Stimulated activated CD4-positive, alpha-beta T cell treated with anti-CD3 and anti-CD28 coated beads, Interleukin-4, amount 100 ng/mL, for 1 hour (primary cell): ENCODE results near the gene SSPN.
A peak's percentile ranks its signal among the peaks of the same experiment; 100 is the strongest.

Source experiments
- DNase-seq: peaks from one replicate; pipeline ENCODE4 v3.0.0-alpha.2; 2020

SSPN gene

DNA sequence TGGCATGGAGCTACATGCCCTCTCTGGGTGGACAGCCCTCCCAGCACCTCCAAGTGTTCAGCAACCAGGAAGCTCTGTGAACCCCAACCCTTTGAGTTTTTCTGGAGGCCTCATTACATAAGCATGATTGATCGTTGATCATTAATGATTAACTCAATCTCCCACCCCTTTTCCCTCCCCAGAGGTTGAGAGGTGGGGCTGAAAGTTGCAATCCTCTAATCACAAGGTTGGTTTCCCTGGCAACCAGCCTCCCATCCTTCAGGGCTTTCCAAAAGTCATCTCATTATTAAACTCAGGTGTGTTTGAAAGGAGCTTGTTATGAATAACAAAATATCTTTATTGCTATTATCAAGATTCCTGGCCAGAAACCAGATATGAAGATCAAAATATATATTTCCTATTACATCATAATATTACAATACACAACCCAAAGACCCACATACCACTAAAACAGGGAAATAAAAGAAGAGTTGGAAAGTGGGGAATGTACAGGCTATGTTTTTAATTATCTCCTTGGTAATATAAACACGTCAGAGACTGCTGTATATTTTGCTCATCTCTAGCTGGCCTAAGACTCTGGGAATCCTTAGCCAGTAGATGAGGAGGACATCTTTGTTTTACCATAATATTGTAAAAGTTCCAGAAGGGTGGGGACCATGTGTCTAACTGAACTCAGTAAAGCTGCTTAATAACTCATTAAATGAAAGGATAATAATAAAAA is 73.6 kb downstream of the SSPN start:
- DNase-seq, result no peak

DNA sequence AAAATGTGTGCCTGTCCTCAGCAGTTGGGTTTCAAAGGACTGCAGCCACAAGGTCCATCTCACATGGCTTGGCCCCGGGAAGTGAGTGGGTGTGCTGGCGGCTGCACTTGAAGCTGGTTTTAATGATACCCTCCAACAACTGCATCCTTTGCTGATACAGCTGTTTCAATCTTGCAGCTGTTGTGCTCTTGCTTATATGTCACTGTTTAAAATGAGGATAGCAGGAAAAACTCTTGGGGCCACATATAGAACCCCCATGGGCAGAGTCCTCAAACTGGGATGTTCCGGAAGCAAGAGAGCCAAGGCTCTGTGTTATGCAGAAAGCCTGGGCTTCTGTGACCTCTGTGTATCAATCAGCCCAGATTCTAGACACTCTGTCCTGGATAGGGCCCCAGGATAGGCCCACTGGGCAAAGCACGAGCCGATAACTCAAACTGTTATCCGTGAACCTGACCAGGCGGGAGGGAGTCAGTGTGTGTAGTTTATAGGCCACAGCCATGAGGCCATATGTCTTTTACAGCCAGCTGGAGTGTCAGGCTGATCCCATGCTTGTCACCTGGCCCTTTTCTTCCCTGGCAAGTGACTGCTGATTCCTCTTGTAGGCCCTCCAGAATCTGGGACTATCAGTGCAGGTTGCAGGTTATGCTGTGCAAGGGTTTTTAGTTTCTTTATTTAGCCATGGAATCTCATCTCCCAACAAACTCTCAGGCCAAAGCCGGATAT is 74.3 kb downstream of the SSPN start:
- DNase-seq, result no peak

DNA sequence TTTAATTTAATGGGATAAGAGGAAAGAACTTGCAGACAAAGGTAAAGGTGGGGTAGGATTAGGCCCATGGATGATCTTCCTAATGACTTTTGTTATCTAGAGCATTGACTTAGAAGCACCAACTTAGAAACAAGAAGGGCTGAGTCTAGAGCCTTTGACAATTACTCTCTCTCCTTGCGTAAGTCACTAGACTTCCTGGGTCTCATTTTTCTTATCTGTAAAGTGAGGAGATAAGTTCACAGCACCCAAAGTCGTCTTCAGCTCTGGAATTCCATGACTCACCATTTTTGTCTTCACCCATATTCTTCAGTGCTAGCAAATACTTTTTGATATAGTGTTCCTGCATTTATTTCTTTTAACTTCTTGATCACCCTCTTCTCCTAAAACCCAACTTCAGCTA is 75.7 kb downstream of the SSPN start:
- no peak for DNase-seq

DNA sequence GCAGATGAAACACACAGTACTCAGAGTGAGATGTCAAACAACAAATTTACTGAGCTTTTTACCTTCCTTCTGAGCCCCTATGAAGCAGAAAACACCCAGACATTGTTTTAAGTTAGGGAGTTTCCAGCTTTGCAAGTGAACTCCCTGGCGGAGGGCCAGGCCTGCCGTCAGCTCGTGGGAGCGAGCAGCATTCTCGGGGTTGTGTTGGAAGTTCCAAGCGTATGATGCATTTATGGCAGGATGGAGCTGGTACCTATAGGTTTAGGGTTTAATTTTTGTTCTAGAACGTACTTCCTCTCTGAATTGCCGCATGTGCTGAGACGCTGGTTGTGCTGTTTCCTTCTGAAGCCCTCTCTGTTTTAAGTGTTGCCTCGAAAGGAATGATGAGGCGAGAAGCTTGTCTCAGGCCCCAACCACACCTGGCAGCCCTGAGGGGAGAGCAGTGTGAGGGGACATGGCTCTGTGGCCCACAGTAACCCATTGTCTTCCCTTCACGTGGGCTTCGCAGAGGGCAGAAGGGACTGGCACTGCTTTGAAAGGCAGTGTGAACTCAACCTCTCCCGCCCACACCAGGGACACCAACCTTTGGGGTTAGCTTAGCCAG is 76.6 kb downstream of the SSPN start:
- DNase-seq, result peak; percentile 45

DNA sequence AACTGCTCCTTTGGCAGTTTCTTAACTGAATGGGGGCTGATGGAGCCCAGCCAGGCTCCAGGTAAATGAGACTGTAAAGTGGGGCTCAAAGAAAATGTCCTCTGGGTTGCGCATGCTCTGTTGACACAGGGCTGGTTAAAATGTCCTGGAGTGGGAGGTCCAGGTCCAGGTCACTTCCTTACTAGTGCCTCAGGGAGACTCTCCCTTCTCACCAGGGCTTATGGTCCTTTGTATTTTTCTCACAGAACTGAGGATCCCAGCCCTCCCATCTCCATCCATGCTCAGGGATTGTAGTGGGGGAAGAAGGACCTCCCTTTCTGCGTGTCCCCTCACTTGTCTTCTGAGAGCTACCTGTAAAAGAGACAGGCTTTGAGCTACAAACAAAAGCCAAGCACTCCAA is 77.5 kb downstream of the SSPN start:
- no peak for DNase-seq

DNA sequence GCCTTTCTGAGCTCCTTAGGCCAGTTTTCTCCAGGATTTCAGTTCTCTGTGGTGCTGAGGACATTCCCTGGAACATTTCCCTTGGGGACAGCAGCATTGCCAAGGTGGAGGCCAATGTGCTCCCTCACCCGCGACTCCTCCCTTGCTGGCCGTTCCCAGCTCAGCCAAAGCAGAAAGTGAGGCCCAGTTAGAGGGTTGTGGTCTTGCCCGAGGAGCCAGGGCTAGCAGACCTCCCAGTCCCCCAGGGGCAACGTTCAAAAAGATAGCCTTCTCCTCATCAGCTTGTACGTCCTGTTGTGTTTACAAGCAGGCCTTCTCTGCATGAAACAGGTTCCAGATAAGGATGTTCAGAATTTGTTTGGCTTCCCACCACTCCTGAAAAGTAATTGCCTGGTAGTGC is 78.4 kb downstream of the SSPN start:
- DNase-seq, result no peak

DNA sequence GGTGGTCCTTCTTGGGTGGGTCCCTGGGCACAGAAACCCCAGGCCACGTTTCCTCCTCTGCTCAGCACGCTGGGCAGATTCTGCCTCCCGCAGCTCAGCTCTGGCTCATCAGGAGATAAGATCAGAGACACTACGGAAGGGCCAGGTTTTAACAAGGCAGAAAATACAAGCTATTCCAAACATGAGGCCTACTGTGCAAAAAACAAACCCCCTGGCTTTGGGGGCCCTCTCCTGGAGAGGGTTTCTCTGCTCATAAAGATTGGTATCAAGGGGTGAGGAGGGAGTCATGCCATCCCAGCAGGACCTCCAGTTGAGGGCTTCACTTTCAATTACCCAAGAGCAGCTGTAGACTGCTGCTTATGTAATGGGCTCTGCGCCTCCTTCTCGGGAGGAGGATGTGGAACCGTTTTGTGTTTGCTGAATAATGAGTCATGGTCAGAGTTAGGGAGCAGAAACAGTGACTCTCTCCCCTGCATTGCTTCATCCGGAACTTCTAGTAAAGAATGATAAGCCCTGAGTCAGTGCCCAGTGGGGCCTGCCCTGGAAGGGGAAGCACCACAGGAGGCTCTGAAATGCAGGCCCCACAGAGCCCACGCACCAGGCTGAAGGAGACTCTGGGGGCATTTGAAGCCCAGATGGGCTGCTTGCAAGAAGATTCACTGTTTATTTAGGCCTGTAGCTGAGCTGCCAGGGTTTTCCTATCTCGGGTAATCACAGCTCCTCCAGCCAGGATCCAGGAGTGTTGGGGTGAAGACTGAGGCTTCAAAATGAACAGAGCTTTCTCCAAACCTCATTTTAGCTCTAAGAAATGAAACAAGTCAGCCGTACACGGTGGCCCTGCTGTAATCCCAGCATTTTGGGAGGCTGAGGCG is 79.3 kb downstream of the SSPN start:
- DNase-seq, result peak; percentile 29

DNA sequence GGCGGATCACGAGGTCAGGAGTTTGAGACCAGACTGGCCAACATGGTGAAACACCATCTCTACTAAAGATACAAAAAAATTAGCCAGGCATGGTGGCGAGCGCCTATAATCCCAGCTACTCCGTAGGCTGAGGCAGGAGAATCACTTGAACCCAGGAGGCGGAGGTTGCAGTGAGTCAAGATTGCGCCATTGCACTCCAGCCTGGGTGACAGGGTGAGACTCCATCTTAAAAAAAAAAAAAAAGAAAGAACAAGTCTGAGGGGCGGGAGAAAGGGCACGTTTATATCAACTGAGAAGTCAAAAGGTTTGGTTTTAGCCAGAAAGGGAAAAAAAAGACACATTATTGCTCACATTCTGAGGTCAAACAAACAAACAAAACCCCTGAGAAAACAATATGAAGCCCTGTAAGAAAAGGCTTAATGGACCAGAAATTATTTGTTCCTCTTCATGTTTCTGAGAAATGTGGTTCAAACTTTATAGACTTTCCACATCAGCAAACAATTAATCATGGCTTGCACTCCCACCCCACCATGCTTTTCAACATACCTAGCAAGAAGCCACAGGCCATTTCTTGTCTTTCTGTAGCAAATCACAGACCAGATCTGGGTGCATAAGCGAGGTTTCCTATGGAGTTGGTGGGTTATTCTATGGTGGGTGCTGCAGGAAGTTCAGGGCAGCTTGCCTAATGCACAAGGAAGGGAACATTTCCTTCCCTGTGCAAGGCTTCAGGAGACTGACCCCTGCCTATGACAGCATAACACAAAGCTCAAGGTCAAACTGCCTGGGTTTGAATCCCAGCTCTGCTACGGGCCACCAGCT is 80.1 kb downstream of the SSPN start:
- DNase-seq, result no peak

DNA sequence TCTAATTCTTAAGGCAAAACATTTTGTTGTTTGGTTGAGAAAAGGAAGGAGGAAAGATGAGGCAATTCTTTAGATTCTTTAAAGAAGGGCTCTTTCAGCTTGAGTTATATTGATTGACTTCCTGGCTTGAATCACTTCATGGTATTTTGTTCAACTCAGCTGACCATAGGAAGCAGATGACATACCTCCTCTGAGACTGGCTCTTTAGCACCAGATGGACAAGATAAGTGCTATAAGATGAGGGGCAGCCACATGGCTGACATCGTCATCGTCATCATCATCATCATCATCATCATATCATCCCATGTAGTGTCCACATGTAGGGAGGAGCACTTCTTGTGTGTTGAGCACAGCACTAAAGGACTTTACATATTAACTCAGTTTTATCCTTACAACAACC is 81.3 kb downstream of the SSPN start:
- DNase-seq, result no peak

DNA sequence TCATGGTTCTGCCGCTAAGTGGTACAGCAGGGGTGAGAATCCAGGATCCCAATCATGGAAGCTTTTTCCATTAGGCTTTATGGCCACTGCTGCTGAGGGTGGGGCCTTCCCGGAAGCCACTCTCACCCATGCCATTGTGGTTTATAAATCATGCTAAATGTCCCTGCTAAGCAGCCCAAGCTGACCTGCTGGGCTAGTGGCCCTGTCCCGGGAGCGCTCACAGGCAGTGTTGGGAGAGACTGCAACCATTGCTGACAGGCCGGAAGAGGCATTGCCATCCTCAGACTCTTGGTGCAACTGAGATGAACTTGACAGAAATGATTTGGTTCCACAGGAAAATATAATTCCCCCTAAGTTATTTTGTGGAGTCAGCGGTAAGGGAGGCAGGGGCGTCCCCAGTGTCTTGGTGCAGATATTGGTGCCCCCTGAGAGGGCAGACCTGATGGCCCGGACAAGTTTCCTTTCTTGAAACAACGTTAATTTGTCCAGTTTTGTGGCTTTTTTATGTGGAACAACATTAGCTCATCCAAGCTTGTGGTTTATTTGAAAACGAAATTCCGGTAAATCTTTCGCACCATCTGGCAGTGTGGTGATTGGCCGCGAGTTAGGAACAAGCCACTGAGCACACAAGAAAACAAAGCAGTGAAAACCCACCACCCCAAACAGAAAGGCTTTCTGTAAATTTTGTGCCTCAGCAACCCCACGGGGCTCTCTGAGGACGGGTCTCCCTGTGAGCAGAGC is 82.3 kb downstream of the SSPN start:
- DNase-seq, result no peak

DNA sequence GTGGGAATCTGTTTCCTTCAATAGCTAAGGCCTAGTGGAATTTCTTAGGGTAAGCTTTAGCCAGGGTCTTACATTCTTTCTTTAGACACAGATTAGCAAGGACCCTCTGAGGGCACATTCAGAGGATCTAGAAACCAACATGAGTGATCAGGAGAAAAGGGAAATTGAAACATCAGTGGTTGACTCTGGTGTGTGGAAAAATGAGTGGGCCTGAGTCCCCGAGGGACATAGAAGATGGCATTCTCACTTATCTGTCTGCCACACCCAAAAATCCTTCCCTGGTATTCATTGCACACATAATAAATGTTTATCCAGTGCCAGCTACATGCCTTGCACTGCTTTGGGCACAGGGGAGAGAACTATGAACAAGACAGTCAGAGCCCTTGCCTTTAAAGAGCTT is 82.9 kb downstream of the SSPN start:
- DNase-seq, result no peak

DNA sequence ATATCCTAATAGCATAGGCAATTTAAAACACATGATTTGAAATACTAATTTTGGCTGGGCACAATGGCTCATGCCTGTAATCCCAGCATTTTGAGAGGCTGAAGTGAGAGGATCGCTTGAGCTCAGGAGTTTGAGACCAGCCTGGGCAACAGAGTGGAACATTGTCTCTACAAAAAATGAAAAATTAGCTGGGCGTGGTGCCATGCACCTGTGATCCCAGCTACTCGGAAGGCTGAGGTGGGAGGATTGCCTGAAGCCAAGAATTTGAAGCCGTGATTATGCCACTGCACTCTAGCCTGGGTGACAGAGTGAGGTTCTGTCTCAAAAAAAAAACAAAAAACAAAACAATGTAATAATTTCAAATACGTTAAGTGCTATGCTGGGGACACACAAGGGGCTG is 83.3 kb downstream of the SSPN start:
- no peak for DNase-seq

DNA sequence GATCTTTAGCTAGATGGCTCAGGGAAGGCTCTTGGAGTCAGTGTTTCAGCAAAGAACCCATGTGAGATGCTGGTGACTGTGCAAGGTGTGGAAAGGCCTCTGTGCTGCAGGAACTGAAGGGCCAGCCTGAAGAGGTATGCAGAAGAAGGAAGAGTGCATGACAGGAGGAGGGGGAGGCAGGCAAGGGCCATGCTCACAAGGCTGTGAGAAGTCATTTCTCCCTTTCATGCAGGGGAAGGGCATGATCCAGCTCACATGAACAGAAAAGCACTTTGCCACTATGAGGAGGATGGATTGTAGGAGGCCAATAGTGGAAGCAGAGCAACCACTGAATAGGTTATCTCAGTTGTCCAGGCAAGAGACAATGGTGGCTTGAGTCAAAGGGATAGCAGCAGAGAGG is 83.7 kb downstream of the SSPN start:
- DNase-seq, result no peak

DNA sequence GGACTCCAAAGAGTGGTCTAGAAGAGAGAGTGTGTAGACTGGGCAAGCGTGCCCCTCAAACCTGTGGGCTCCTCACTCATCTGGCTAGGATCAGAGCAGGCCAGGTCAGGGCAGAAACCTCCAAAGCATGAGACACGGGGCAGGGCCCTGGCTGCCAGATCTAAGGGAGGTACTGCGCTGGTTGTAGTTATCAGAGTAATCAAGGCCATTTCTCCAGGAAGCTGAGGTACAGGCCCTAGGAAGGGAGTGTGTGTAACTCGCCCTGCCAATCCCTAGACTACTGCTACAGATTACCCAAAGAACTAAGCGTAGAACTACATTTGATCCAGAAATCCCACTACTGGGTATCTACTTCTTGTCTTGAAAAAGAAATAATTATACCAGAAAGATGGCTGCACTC is 84.5 kb downstream of the SSPN start:
- DNase-seq, result no peak

DNA sequence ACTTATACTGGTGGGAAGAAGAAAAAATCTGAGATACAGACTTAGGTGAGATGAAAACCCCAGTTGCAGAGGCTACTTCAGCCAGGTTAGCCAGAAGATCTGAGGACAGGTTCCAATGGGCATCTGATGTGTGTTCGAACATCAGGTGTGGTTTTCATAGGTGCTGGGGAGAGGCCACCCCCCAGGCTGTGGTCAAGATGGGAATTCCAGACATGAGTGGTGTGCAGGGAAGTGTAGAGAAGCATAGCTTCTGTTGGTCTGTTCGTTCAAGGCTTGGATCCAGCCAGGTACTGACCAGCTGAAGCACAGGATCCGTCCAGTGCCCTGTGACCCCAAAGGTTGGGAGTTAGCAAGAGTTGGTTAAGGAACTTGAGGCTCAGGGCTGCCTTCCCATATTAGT is 85.5 kb downstream of the SSPN start:
- no peak for DNase-seq

DNA sequence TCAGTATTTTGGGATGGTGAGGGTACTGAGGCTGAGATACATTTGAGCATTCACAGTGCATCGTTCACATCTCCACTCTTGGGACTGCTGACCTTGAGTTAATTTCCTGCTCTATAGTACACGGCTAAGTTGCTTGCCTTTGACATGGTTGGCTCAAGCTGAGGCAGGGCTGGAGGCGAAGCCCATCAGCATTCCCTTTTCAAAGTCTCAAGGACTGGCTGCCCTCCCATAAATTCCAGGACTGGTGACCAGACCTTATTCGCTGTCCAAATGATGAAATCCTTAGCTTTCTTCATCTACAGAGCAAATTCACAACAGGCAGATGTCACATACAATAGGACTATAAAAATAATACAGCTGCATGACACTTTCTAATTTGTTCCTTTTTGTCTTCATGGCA is 85.9 kb downstream of the SSPN start:
- no peak for DNase-seq

DNA sequence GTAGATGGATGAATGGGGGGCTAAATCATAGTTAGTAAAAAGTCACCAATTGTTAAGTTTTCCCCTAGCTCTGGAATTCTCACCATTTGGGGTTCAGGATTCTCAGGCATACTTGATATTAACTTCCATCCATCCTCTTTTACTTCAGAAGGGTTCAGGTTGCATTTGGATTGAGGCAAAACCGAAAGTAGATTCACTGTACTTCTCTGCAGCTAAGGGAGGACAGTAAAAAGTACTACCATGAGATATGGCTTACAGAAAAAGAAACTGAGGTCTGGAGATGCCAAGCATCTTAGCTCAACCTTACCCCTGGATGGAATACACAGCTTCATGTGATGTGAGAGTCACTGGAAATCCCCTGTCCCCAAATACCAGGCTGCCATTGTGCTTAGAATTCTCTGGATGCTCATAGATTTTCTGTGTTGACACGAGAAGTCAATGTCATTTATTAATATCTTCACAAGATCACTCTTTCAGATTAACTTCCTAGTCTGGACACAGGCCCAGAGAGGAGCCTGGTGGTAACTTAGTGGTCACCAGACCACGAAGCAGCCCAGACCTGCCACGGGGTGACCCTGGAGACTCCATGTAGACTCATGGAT is 87.1 kb downstream of the SSPN start:
- no peak for DNase-seq

DNA sequence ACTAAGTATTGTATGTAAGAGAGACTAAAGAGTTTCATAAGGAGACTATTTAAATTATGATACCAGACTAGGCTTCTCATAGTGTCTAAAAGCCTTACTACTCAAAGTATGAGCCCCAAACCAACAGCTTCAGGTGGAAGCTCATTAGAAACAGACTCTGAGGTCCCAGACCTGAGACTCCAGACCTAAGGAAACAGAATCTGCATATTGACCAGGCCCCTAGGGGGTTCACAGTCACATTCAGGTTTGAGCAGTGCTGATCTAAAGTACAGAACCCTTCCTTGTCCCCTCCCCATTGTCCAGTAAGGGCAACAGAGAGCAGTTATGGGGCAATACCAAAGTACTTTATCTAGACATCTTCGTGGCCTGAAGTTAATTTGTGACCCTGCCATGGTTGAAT is 87.7 kb downstream of the SSPN start:
- no peak for DNase-seq

DNA sequence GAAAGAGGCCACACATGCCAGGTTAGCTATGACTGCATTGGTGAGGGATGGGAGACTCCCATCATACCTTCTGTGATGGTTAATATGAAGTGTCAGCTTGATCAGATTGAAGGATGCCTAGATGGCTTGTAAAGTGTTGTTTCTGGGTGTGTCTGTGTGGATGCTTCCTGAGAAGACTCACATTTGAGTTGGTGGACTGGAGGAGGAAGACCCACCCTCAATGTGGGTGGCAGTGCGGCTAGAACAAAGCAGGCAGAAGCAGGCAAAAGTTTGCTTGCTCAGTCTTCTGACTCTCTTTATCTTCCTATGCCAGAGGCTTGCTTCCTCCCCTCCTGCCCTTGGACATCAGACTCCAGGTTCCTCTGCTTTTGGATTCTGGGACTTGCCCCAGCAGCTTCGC is 88.2 kb downstream of the SSPN start:
- no peak for DNase-seq

DNA sequence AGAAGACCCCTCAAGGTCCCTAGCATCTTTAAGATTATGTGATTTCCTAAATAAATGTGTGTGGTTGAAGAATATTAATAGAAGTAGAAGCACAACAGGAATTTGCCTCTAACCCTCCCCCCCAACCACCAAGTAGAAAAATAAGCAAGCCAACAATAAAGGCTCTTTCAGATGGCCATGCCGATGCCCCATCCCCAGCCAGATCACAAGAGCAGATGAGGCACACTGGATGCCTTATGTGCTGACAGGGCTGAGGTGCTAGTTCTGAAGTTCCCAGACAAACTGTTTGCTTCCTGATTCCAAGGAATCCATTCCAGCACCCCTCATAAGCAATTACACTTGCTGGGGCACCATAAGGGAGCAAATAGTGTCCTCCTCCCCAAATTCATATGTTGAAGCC is 90.0 kb downstream of the SSPN start:
- no peak for DNase-seq

DNA sequence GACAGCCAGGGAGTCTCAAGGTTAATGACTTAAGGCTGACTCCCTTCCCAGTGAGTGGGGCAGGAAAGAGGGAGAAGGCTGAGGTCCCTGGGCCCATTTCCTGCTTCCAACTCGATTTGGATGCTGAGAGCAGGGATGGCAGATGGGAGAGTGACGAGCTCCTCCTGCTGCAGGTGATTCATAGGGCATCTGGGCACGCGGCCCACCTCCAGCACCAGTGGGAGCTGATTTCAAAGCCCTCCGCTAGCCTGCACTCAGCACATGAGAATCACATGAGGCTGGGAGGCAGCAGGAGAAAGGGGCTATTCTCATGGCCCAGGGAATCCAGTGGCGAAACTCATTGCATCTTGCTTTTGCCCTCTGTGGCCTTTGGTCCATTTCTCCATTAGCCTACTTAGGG is 90.8 kb downstream of the SSPN start:
- DNase-seq, result no peak
